ENCODE results near the gene PYURF. TPM values are rescaled to one million over a fixed set of nuclear protein-coding genes. Genes with fewer than 3 reads are reported as not detected.

Gene PYURF
- total RNA-seq, 1 experiment from 2014 or later, result 143 TPM

DNA sequence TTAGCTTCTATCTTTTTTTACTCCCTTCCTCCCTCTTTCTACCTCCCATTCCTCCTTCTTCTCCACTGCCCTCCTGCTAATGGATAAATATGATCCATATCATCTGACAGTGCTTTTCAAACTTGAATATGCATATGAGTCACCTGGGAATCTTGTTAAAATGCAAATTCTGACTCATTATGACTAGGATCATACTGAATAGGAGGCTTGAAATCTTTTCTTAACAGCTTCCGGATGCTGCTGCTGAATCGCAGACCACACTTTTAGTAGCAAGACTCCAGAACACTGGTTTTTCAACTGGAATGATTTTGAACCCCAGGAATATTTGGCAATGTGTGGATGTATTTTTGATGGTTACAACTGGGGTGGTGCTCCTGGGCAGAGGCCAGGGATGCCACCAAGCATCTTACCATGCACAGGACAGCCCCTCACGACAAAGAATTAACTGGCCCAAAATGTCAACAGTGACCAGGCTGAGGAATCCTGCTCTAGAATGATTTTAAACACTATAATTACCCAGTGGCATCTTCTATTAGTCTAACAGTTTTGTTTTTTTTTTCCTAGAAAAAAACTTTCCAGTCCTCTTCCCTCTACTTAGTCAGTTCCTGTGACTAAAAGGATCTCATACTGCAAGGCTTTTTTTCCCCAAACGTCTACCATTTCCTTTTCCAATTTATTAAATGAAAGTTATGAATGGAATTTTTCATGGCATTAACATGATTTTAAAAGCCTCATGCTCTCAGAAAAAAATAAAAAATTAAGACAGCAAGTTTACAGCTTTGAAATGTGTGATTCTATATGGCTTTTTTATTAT is 10.6 kb upstream of the PYURF start:
- intact Hi-C loops (cut with micrococcal nuclease), result loop anchor here (1.0 to 5.0 kb wide), 2 partner anchors 89 to 488 kb away; no protein-coding TSS in a partner anchor
- peak; percentile 83 for ATAC-seq
- POLR2A ChIA-PET (ENCODE audit: unreplicated experiment), result no interaction called here

DNA sequence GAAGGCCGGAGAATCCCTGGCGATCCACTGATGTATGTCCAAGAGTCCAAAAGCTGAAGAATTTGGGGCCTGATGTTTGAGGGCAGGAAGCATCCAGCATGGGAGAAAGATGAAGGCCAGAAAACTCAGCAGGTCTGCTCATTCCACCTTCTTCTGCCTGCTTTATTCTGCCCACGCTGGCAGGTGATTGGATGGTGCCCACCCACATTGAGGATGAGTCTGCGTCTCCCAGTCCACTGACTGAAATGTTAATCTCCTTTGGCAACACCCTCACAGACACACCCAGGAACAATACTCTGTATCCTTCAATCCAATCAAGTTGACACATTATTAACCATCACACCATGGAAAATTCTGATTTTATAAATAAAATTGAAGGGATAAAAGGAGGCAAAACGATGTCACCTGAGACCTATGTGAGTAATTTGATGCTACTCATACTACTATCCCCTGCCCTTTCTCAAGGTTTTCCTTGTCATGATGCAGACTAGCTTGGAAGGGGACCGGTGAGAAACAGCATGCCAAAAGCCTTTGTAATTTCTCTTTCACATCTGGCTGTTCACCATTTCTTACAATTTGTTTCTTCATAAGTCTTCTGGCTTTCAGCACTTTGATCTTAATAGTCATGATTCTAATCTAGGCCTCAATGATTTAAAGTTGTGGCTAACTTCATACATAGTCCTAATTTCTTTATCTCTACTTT is 9.7 kb upstream of the PYURF start:
- peak overlapping the region; percentile 79 for H3K4me2 ChIP-seq (ENCODE audit: low read length)
- H3K4me3 ChIP-seq (ENCODE audit: low read length), result peak overlapping the region; percentile 36; the same call in 1 of the 2 replicates
- ChIA-PET CTCF (interaction anchor here (1.0 kb wide), 1 partner anchor 61 kb away, joined by 3 read pairs; no protein-coding TSS in a partner anchor), POLR2A (ENCODE audit: unreplicated experiment) (no interaction called here)
- H3K9me3 ChIP-seq (ENCODE audit: low read length), result no peaks in the 10 kb centered on the region
- peak overlapping the region; percentile 67 for H3K9ac ChIP-seq (ENCODE audit: low read length)
- no peaks in the 10 kb centered on the region for H4K20me1 ChIP-seq (ENCODE audit: low read length)
- no peaks in the 10 kb centered on the region for H3K27me3 ChIP-seq (ENCODE audit: low read length)
- H3K79me2 ChIP-seq (ENCODE audit: low read length), result no peaks in the 10 kb centered on the region
- H3K4me1 ChIP-seq (ENCODE audit: insufficient read depth, low read length), result peaks cover 32% of the 10 kb centered on the region
- peak; percentile 48 for ATAC-seq
- H3K36me3 ChIP-seq (ENCODE audit: low read depth, low read length), result no peaks in the 10 kb centered on the region
- no peak overlapping the region for H2AFZ ChIP-seq (ENCODE audit: low read length)
- H3K9me2 ChIP-seq (replicated peaks; ENCODE audit: low read length), result no peaks in the 10 kb centered on the region
- BruUV-seq (replicated peaks), result TSS peak; percentile 53
- peak; percentile 26 for DNase-seq
- H3F3A ChIP-seq (ENCODE audit: low read length, unreplicated experiment), result peaks cover 9% of the 10 kb centered on the region
- no peak for TF ChIP-seq EZH2phosphoT487 (IDR thresholded peaks at IDR 0.05; ENCODE audit: borderline replicate concordance, low read length)
- no peak for TF ChIP-seq EZH2 (IDR thresholded peaks at IDR 0.05; ENCODE audit: low read length, unreplicated experiment)
- TF ChIP-seq, protein P1, sequence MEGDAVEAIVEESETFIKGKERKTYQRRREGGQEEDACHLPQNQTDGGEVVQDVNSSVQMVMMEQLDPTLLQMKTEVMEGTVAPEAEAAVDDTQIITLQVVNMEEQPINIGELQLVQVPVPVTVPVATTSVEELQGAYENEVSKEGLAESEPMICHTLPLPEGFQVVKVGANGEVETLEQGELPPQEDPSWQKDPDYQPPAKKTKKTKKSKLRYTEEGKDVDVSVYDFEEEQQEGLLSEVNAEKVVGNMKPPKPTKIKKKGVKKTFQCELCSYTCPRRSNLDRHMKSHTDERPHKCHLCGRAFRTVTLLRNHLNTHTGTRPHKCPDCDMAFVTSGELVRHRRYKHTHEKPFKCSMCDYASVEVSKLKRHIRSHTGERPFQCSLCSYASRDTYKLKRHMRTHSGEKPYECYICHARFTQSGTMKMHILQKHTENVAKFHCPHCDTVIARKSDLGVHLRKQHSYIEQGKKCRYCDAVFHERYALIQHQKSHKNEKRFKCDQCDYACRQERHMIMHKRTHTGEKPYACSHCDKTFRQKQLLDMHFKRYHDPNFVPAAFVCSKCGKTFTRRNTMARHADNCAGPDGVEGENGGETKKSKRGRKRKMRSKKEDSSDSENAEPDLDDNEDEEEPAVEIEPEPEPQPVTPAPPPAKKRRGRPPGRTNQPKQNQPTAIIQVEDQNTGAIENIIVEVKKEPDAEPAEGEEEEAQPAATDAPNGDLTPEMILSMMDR (conservative IDR thresholded peaks at IDR 0.05; ENCODE audit: low read depth, low read length), result no peak
- intact Hi-C loops (cut with micrococcal nuclease), result loop anchor here (5.0 kb wide), 1 partner anchor 489 kb away; no protein-coding TSS in a partner anchor
- peak overlapping the region; percentile 99 for H3K27ac ChIP-seq (ENCODE audit: low read length)

More for the DNA sequence above, 10.6 kb upstream of the PYURF start:
- Histone ChIP-seq H3K9me2 (replicated peaks; ENCODE audit: low read length) (no peaks in the 10 kb centered on the region), H3F3A (ENCODE audit: low read length, unreplicated experiment) (peaks cover 9% of the 10 kb centered on the region), H3K9me3 (ENCODE audit: low read length) (no peaks in the 10 kb centered on the region), H3K4me3 (ENCODE audit: low read length) (peak overlapping the region; percentile 48; the same call in 1 of the 2 replicates), H3K4me2 (ENCODE audit: low read length) (peak overlapping the region; percentile 79), H3K27me3 (ENCODE audit: low read length) (no peaks in the 10 kb centered on the region), H3K36me3 (ENCODE audit: low read depth, low read length) (no peaks in the 10 kb centered on the region), H3K27ac (ENCODE audit: low read length) (peak overlapping the region; percentile 99), H3K4me1 (ENCODE audit: insufficient read depth, low read length) (peaks cover 28% of the 10 kb centered on the region), H3K79me2 (ENCODE audit: low read length) (no peaks in the 10 kb centered on the region), H4K20me1 (ENCODE audit: low read length) (no peaks in the 10 kb centered on the region), H2AFZ (ENCODE audit: low read length) (peak overlapping the region; percentile 16; the same call in 1 of the 2 replicates), H3K9ac (ENCODE audit: low read length) (peak overlapping the region; percentile 83)
- TF ChIP-seq EZH2phosphoT487 (IDR thresholded peaks at IDR 0.05; ENCODE audit: borderline replicate concordance, low read length), result no peak
- TF ChIP-seq EZH2 (IDR thresholded peaks at IDR 0.05; ENCODE audit: low read length, unreplicated experiment), result no peak
- TF ChIP-seq, protein P1 (conservative IDR thresholded peaks at IDR 0.05; ENCODE audit: low read depth, low read length), result no peak
- peak; percentile 92 for DNase-seq
- TSS peak; percentile 78 for BruUV-seq (replicated peaks)
- CTCF ChIA-PET, result interaction anchor here (1.0 kb wide), 1 partner anchor 125 kb away, joined by 5 read pairs; no protein-coding TSS in a partner anchor

Measured in PC-3 (cell line).